Glomerular visceral epithelial cell (primary cell): ENCODE data around the gene CD52.
A peak's percentile ranks its signal among the peaks of the same experiment; 100 is the strongest.

ENCODE experiments used
- DNase-seq: peaks from one replicate; pipeline ENCODE4 v3.0.0-alpha.2; 2016; ENCODE audit errors: extremely low spot score

The CD52 gene

GRCh38 chr1:26354972-26355371 lies 37.2 kb downstream of the CD52 start:
- DNase-seq = no peak

- DNase-seq = no peak
Measured at GRCh38 chr1:26356106-26356505, 38.3 kb downstream of the CD52 start.

GRCh38 chr1:26357121-26357602 lies 39.4 kb downstream of the CD52 start:
- no peak for DNase-seq

GRCh38 chr1:26358411-26359384 lies 40.9 kb downstream of the CD52 start:
- DNase-seq = peak; percentile 68

GRCh38 chr1:26359981-26360806 lies 42.4 kb downstream of the CD52 start:
- no peak for DNase-seq

- no peak for DNase-seq
Measured at GRCh38 chr1:26360807-26361604, 43.2 kb downstream of the CD52 start.

GRCh38 chr1:26361605-26362122 lies 43.9 kb downstream of the CD52 start:
- no peak for DNase-seq

GRCh38 chr1:26362331-26362730 lies 44.6 kb downstream of the CD52 start:
- DNase-seq = no peak

- peak; percentile 64 for DNase-seq
Measured at GRCh38 chr1:26363549-26364448, 46.0 kb downstream of the CD52 start.

- DNase-seq = no peak
Measured at GRCh38 chr1:26364956-26365355, 47.2 kb downstream of the CD52 start.

- DNase-seq = no peak
Measured at GRCh38 chr1:26367441-26367840, 49.7 kb downstream of the CD52 start.

- DNase-seq = no peak
Measured at GRCh38 chr1:26368006-26368405, 50.2 kb downstream of the CD52 start.

- DNase-seq = no peak
Measured at GRCh38 chr1:26368486-26368885, 50.7 kb downstream of the CD52 start.
